ENCODE measurements around the gene GTPBP3.

Gene GTPBP3

DNA sequence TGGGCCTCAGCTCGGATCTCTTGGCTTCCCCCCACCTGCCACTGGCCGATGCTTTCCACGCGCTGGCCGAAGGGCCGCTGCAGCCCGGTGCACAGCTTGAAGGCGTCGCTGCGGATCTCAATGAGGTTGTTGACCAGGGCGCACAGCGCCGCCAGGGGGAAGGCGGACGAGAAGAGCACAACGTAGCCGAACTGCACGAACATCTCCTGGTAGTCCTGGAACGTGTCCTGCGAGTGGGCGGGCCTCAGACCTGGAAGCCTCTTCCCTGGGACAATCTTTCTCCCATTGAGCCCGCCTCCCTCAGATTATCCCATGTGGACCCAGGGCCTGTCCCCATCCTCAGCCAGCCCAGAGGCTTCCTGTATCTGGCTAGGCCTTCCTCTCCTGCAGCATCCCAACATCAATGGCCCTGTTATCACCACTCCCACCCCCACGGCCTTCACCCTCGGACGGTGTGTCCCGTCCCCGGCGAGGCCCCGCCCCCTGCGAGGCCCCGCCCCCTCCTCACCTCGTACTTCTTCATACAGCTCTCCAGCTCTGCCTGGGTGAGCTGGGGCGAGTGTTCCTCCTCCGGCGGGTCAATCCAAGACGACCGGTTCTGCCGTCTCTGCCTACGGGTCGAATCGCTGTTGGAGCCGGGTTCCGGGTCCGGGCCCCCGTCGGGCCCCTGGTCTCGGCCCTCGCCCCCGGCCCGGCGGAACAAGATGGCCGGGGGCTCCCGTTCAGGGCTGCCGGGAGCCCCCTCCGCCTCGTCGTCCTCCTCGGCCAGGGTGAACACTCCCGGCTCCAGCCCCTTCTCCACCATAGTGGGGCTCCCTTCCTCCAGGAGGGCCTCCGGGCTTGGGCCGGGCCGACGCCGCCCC is 9.5 kb upstream of the GTPBP3 start:
- in situ Hi-C loops (cut with HindIII; ENCODE audit: low sequenced_read_pairs): no loop called here

DNA sequence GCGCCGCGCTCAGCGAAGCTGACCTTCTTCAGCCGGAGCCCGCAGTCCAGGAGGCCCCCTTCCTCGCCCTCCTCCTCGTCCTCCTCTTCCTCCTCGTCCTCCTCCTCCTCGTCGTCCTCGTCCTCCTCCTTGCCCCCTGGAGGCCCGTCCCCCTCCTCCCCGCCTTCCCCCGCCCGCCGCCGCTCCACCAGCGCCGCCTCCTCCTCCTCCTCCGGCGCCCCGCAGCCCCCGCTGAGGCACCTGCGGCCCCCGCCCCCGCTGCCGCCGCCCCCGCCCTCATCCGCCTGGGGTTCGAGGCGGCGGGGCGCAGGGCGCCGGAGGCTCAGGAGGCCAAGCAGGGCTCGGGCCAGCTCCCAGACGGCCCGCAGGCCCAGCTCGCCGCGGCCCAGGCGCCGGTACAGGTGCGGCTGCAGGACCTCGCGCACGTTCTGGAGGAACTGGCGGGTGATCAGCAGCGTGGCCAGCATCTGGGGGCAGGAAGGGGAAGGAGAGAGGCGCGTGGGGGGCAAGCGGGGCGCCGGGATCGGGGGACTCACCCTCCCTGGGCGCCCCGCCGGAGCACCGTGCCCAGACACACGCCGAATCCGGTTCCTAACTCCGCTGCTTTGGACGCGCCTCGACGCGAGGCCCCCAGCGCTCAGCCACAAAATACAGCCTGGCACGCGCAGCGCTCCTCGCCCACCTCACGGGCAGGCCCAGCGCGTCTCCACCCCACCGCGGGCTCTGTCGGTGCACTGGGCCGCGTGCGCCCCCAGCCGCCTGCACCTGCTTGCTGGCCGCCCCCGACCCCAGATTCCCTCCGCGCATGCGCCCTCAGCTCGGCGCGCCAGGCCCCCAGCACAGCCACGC is 8.6 kb upstream of the GTPBP3 start:
- in situ Hi-C loops (cut with HindIII; ENCODE audit: low sequenced_read_pairs): no loop called here

DNA sequence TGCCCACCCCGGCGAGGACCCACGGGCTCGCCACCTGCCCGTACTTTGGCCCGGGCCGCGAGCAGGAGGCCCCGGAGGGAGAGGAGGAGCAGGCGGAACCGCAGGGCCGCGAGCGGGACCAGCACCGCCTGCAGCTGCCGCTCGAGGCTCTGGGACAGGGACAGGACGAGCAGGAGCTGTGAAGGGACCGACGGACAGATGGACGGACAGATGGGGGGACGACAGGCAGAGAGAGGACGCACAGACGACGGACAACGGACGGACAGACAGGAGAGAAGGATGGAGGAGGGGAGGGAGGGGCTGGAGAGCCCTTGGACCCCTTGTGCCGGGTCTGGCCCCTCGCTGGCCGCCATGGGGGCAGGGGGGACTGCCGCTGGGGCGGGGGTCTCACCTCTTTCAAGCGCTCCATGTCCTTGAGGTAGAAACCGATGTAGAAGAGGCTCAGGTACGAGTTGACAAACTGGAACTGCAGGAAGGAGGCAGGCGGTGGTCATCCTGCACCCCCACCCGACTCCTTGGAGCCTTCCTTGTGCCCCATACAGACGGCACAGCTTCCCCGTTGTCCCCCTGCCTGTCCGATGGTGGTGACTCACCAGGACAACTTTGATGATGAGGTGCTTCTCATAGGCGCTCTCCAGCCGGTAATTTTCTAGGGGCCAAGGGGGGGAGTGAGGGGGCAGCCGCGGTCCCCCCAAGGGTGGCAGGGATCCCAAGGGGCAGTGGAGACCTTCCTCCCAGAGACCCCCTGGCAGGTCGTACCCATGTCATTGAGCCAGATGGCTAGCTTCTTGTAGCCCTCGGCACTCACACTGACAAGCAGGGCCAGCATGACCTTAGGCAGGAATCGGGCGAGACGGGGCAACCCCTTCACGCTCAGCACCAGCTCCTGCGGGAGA is 7.7 kb upstream of the GTPBP3 start:
- in situ Hi-C loops (cut with HindIII; ENCODE audit: low sequenced_read_pairs): no loop called here

DNA sequence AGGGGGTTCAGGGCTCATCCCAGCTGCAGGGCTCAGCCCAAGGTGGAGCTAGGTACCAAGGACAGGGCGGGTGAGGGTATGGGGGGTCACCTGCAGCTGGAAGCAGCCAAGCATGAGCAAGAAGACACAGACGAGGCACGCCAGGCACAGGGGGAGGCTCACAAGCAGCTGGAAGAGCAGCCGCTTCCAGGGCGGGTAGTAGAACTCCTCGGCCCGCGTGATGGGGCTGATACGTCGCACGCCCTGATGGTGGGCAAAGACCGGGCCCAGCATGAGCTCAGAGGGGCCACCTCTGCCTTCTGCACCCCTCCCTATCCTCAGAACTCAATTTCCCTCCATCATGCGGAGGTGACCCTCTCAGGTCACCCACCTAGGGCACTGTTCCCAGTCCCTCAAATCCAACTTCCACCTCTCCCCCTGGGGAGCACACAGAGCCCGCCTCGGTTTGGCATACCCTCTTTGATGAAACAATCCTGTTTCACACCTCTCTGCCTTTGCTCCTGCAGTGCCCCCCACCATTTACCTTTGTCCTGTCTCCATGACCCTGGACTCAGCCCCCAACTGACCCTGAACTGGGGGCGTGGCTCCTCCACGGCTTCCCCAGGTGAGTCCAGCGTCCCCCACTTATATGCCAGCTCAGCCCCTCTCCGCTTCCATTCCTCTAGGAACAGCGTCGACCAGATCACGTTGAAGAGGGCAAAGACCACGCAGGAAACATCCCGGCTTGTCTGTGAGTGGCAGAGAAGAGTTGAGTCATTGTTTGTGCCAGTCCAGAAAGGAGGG is 6.9 kb upstream of the GTPBP3 start:
- in situ Hi-C loops (cut with HindIII; ENCODE audit: low sequenced_read_pairs): no loop called here

DNA sequence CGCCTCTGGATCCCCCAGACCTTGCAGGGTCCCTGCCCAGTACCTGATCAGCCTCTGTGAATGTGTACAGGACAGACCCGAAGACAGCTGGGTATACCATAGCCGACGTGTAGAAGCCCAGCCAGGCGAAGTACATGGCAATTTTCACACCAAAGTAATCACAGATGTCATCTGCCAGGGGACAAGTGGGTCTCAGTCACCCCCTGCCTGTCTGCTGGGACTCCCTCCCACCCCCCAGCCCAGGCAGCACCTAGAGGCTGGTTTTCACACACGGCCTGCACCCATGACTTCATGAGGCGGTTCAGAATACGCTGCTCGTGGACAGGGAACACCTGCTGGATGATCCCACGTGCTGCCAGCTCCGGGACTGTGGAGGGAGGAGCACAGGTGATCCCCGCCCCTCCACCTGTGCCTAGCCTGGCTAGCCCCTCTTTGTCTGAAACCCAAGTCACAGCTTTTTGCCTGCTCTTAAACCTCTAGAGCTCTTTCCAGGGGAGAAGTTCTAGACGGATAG is 6.3 kb upstream of the GTPBP3 start:
- in situ Hi-C loops (cut with HindIII; ENCODE audit: low sequenced_read_pairs): no loop called here

DNA sequence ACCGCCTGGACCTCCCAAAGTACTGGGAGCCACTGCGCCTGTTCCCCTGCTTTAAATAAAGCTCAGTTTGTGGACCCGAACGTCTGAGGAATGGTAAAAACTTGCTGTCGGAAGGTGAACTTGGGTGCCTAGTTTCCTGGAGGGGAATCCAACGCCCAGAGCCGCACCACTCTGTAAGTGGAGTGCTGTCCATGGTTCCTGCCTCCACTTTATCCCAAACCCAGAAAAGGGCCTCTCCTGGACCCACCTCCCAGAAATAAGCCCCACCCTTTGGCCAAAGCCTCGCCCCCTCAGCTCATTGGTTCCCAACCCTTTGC is 5.0 kb upstream of the GTPBP3 start:
- in situ Hi-C loops (cut with HindIII; ENCODE audit: low sequenced_read_pairs): no loop called here

DNA sequence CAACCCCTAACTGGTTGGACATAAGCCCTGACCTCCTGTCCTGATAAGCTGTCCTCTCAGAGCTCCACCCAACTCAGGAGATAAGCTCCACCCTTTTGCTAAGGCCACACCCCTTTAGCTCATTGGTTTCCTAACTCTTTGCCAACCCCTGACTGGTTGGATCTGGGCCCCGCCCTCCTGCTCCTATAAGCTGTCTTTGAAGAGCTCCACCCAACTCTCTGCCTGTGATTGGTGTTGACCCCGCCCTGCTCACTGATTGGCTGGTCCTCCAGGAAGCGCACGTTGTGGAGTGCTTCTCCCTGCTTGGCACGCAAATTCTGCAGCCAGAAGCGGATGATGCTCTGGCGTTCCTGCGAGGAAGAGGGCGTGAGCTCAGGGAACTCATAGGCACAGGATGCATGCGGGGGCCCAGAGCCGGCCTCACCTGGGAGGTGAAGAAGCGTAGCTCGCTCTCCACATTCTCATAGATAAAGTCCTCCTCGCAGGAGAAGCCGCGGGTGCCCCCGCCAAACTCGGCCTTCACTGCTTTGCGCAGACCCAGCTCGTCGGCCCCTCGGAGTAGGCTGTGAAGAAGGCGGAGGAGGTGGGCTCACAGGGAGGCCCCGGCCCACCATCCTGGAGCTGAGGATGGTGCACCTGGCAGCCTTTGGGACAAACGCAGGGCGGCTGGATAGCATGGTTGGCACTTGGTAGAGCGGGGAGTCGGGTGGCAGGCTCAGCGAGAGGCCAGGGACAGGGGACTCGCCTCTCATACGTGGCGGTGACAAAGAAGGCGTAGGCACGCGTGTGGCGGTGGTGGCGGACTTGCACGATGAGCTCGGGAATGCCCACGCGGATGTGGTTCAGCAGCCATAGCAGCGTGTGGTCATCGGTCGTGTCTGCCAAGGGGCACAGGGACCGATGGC is 4.4 kb upstream of the GTPBP3 start:
- in situ Hi-C loops (cut with HindIII; ENCODE audit: low sequenced_read_pairs): no loop called here

DNA sequence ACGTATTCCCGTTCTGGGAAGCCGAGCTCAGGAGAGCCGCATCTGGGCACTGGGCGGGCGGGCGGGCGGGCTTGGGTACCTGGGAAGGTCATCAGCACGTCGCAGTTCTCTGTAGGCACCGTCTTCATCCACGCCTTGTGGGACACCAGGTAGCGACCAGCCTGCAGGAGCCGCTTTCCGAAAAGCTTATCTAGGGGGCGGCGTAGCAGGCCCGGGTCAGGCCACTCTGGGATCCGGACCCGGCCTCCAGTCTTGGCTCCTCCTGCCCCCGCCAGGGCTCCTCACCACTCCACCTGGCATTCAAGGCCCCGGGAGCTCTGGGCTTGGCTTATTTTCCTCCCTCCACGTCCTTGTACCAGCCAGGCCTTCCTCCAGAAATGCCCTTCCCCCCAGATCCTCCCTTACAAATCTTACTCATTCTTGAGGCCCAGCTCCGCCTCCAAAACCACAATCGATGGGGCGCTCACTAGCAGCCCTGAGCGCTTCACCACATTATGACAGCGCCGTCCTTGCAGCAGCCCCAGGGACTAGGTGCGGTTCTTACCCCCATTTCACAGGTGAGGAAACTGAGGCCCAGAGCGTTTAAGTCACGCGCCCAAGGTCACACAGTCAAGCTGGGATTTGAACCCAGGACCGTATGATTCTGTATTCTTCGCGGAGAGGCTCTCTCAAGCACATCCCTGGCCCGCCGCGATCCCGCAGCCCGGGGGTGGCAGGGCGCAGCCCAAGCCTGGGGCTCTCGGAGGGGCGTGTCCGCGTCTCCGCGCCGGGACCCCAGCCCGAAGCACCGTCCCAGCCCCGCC is 3.5 kb upstream of the GTPBP3 start:
- in situ Hi-C loops (cut with HindIII; ENCODE audit: low sequenced_read_pairs): no loop called here

DNA sequence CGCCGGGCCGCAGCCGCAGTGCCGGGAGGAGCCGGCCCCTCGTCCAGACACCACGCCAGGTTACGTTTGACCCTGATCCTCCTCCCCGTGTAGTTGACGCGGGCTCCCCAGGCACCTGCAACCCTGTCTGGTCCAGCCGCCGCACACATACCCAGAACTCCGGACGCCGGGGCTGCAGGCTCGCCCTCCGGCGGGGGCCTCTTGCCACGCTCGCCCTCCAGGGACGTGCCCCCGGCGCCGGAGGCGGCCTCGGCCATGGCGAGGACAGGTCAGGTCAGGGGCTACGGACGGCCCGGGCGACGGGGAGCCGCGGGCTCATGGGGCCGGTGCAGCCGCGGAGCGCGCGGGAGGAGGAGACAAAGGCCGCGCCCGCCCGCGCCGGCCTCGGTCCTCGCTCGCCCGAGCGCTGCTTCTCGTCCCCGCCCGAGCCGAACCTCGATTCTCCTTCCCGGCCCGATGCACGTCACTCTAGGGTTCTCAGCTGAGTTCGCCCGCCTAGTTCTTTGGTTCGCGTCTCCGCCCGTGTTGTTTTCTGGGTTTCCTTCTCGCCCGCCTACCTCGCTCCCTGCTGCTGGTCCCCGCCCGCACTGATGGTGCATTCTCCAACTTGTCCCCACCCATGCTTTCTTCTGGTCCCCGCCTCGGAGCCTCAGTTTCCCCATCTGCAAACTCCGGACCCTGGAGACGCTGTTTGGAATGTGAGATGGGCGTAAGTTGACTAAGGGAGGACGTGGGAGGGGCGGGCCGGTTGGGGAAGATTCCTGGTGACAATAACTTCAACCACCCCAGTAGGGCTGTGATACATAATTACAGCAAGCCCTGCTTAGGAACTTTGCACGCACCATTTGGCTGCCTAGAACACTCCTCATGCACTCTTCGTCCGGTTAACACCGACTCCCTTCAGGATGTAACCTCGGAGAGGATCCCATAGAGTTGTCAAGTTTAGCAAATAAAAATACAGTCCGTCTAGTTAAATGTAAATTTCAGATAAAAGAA is 2.6 kb upstream of the GTPBP3 start, which contains the start of gene ANO8:
Gene ANO8, minus strand, starts transcription at position 442 of the 996 bp plus-strand sequence. Its CDS starts 185 bp downstream, at position 257.
- in situ Hi-C loops (cut with HindIII; ENCODE audit: low sequenced_read_pairs): no loop called here

DNA sequence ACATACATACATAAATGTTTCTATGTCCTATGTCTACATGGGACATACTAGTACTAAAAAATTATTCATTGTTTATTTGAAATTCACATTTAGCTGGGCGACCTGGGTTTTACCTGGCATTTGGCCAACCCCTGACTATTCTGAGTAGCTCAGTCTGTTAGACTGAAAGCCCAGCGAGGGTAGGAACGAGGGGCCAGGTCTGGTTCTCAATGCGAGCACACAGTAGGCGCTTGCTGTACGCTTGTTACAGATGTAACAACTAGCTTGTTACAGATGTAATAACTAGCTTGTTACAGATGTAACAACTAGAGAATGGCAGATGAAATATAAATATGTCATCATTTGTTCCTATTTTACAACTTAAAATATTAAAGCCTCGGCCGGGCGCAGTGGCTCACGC is 1.8 kb upstream of the GTPBP3 start:
- in situ Hi-C loops (cut with HindIII; ENCODE audit: low sequenced_read_pairs): no loop called here

DNA sequence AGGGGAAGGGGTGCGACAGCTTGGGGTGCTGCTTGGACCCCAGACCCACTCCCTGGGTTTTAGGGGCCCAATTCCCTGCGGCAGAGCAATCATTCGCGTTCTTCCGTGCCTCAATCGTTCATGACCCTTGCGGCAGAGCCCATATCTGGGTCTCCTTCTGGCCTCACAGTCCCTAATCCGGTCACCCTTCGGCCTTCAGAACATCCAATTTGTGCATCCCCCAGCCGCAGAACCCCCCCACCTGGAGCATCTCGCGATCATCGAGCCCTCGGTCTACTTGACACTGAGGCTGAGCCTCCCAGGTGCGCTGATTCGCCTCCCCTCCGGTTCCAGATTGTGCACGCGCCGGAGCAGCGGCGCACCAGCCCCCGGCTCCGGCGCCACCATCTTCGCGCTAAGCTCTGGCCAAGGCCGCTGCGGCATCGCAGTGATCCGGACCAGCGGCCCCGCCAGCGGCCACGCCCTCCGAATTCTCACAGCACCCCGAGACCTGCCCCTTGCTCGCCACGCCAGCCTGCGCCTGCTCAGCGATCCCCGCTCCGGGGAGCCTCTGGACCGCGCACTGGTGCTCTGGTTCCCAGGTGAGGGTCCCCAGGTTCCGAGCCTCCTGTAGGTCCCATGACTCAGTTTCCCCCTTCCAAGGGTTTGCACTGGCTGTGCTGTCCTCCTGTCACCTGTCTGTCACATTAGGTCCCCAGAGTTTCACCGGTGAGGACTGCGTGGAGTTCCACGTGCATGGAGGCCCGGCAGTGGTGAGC is 501 bp downstream of the GTPBP3 start:
- in situ Hi-C loops (cut with HindIII; ENCODE audit: low sequenced_read_pairs): no loop called here

DNA sequence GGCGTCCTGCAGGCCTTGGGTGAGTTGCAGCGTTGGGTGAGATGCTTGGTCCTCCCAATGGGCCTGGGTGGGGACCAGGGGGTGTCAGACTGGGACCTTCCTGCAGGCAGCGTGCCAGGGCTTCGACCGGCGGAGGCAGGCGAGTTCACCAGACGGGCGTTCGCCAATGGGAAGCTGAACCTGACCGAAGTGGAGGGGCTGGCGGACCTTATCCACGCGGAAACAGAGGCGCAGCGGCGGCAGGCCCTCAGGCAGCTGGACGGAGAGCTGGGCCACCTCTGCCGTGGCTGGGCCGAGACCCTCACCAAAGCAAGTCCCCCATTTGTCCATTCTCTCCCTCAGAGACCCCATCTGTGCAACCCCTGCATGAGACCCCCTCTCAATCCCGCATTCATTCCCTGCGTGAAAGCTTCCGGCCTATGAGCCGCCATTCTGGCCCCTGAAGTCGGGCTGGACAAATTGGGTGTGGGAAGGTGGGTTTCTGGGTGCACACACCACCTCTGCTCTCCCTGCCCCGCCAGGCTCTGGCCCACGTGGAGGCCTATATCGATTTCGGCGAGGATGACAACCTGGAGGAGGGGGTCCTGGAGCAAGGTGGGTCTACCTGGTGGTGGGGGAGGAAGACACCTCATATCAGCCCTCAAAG is 1.2 kb downstream of the GTPBP3 start:
- in situ Hi-C loops (cut with HindIII; ENCODE audit: low sequenced_read_pairs): no loop called here

DNA sequence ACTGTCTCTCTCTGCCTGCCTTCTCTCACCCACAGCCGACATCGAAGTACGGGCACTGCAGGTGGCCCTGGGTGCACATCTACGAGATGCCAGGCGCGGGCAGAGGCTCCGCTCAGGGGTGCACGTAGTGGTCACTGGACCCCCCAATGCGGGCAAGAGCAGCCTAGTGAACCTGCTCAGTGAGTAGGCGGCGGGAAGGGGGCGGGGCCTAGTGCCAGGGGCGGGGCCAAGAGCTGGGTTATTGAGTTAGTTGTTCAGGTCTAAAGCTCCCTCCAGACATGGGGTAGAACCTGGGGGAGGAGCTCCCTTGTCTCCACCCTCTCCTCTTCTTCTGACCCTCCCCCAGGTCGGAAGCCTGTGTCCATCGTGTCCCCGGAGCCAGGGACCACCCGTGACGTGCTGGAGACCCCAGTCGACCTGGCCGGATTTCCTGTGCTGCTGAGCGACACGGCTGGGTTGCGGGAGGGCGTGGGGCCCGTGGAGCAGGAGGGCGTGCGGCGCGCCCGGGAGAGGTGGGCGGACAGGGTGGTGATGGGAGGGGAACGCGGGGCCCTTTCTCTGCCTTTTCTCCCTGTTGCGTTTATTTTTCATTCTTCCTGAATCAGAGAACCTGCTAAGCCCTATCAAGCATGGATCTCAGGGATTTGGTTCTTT is 1.9 kb downstream of the GTPBP3 start:
- in situ Hi-C loops (cut with HindIII; ENCODE audit: low sequenced_read_pairs): no loop called here

DNA sequence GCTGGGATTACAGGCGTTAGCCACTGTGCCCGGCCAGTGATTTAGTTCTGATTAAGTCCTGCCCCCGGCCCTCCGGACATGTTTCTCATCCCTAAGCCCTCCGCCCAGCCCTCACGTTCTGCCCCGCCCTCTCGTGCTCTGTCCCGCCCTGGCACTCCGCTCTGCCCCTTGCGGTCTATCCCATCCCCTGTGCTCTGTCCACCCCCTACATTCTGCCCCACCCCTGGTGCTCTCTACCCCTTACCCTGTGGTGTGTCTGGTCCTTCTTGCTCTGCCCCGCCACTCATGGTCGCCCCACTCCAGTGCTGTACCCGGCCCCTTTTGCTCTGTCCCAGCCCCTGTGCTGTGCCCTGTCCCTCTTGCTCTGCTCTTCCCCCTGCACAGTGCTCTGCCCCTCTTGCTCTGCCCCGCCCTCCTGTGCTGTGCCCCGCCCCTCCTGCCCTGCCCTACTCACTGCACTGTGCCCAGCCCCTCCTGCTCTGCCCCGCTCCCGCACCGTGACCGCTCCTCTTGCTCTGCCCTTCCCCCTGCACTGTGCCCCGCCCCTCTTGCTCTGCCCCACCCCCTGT is 3.0 kb downstream of the GTPBP3 start:
- in situ Hi-C loops (cut with HindIII; ENCODE audit: low sequenced_read_pairs): no loop called here

DNA sequence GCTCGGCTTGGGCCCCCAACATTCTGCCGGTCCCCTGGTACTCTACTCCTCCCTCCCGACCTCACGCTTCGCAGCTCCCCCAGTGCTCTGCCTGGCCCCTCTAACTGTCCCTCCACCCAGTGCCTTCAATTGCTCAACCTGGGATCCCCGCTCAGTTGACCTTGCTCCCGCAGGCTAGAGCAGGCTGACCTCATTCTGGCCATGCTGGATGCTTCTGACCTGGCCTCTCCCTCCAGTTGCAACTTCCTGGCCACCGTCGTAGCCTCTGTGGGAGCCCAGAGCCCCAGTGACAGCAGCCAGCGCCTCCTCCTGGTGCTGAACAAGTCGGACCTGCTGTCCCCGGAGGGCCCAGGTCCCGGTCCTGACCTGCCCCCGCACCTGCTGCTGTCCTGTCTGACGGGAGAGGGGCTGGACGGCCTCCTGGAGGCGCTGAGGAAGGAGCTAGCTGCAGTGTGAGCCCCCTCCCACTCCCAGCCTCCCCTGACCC is 3.6 kb downstream of the GTPBP3 start:
- in situ Hi-C loops (cut with HindIII; ENCODE audit: low sequenced_read_pairs): no loop called here

Measured in DLD1 (cell line).